ENCODE measurements around the gene KRTAP10-5.

DNA sequence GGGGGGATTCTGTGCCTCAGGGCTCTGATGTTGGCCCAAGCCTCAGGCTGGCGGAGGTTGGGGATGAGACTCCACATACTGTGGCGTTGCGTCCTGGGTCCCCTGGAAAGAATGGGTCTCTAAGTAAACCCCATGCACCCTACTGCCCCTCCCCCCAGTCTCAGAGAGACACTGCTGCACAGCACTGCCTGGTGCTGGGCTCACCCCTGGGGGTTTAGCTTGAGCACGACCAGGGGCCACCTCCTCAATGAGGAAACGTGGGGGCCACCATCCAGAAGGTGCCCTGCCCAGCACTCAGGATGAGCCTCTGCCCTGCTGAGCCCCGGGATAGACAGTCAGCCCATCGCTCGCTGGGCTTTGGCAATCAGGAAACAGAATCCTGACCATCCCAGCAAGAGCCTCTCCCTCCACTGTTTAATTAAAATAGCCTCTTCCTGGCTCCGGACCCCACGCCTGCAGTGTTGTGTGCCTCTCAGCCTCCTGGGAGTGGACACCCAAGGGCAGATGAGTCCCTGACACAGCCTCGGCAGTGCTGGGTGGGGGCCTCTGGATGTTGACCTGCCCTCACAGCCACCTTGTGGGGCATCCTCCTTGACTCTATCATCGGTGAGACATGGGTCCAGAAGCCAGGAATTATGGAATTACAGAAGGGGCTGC is 10.4 kb downstream of the KRTAP10-5 start:
- TF ChIP-seq, protein P1, sequence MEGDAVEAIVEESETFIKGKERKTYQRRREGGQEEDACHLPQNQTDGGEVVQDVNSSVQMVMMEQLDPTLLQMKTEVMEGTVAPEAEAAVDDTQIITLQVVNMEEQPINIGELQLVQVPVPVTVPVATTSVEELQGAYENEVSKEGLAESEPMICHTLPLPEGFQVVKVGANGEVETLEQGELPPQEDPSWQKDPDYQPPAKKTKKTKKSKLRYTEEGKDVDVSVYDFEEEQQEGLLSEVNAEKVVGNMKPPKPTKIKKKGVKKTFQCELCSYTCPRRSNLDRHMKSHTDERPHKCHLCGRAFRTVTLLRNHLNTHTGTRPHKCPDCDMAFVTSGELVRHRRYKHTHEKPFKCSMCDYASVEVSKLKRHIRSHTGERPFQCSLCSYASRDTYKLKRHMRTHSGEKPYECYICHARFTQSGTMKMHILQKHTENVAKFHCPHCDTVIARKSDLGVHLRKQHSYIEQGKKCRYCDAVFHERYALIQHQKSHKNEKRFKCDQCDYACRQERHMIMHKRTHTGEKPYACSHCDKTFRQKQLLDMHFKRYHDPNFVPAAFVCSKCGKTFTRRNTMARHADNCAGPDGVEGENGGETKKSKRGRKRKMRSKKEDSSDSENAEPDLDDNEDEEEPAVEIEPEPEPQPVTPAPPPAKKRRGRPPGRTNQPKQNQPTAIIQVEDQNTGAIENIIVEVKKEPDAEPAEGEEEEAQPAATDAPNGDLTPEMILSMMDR (optimal IDR thresholded peaks at IDR 0.05 in 1 of 3, IDR thresholded peaks at IDR 0.05 in 1 of 3, conservative IDR thresholded peaks at IDR 0.05 in 1 of 3; ENCODE audit: extremely low read depth in 1 of 3, insufficient read depth in 2 of 3, low read length in 3 of 3): no peak
- no peak for TF ChIP-seq EZH2 (IDR thresholded peaks at IDR 0.05; ENCODE audit: low read length)
